PC-3 (cell line): ENCODE measurements around the gene MOCS1.

ENCODE experiments used
- CTCF ChIP-seq: fragments of 300-600 bp; sonication (generic); conservative IDR thresholded peaks from 2 replicates; pipeline ENCODE4 v1.5.1; 2017; ENCODE audit warnings: antibody characterized with exemption, low read depth, mild to moderate bottlenecking, low read length
- EZH2 ChIP-seq: fragments of 300-600 bp; sonication (generic); IDR thresholded peaks from one replicate; pipeline ENCODE4 v1.6.1; 2017; ENCODE audit warnings: antibody characterized with exemption, mild to moderate bottlenecking, low read length; ENCODE audit not compliant: unreplicated experiment
- EZH2phosphoT487 ChIP-seq: fragments of 300-600 bp; sonication (generic); IDR thresholded peaks from 2 replicates; pipeline ENCODE4 v1.6.1; 2018; ENCODE audit warnings: mild to moderate bottlenecking, antibody characterized with exemption, low read length, borderline replicate concordance

DNA sequence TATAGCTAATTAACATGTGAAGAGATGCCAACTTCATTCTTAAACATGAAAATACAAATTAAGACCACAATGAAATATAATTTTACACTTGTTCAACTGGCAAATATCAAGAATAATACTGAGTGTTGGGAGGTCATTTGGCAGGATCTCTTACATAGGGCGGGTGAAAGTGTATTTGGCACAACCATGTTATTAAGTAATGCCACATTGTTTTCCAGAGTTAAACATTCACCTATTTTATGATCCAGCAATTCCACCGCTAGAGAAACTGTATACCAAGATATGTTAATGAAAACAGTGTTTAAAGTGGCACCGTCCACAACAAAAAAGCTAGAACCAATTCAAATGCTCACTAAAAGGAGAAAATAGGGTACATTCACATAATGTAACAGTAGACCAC is 14.1 kb downstream of the MOCS1 start:
- TF ChIP-seq CTCF (no peak), EZH2 (no peak), EZH2phosphoT487 (no peak)
